HEK293T (cell line): ENCODE measurements around the gene RBBP5.

Source experiments
- CTCF ChIA-PET: fragments of 350-600 bp; formaldehyde crosslinking; extraction: SDS; loops from one replicate; lab custom pipeline; 2021; ENCODE audit warnings: antibody characterized with exemption, inconsistent platforms; lab: Yijun Ruan, JAX
- POLR2A ChIA-PET: fragments of 350-600 bp; formaldehyde crosslinking; extraction: SDS; loops from one replicate; lab custom pipeline; 2020; ENCODE audit warnings: antibody characterized with exemption, inconsistent platforms; lab: Yijun Ruan, JAX
- DNase-seq: peaks from one replicate; pipeline ENCODE4 v3.0.0; 2012; ENCODE audit warnings: mixed read lengths; ENCODE audit errors: extremely low spot score
- ARNT ChIP-seq: fragments of 450-650 bp; IDR thresholded peaks from 2 replicates; pipeline ENCODE4 v1.6.1; 2017; ENCODE audit warnings: mild to moderate bottlenecking
- BHLHE40 ChIP-seq: fragments of 450-650 bp; IDR thresholded peaks from 2 replicates; pipeline ENCODE4 v1.6.1; 2016; ENCODE audit warnings: mild to moderate bottlenecking, moderate library complexity, borderline replicate concordance
- CTBP1 ChIP-seq: fragments of 450-650 bp; IDR thresholded peaks from 2 replicates; pipeline ENCODE4 v1.6.1; 2016; ENCODE audit warnings: borderline replicate concordance
- ELF4 ChIP-seq: fragments of 450-650 bp; IDR thresholded peaks from 2 replicates; pipeline ENCODE4 v1.6.1; 2017; ENCODE audit warnings: antibody characterized with exemption
- FOXA1 ChIP-seq: fragments of 450-650 bp; IDR thresholded peaks from 2 replicates; pipeline ENCODE4 v1.6.1; 2016; ENCODE audit warnings: mild to moderate bottlenecking
- FOXK2 ChIP-seq: fragments of 450-650 bp; IDR thresholded peaks from 2 replicates; pipeline ENCODE4 v1.6.1; 2016; ENCODE audit warnings: mild to moderate bottlenecking
- FOXM1 ChIP-seq: fragments of 450-650 bp; IDR thresholded peaks from 2 replicates; pipeline ENCODE4 v1.6.1; 2017; ENCODE audit warnings: mild to moderate bottlenecking, borderline replicate concordance
- HDGF ChIP-seq: fragments of 450-650 bp; IDR thresholded peaks from 2 replicates; pipeline ENCODE4 v1.6.1; 2017; ENCODE audit warnings: antibody characterized with exemption, borderline replicate concordance
- L3MBTL2 ChIP-seq: fragments of 450-650 bp; conservative IDR thresholded peaks from 2 replicates; pipeline ENCODE4 v1.6.1; 2016; ENCODE audit warnings: mild to moderate bottlenecking
- LEF1 ChIP-seq: fragments of 450-650 bp; IDR thresholded peaks from 2 replicates; pipeline ENCODE4 v1.6.1; 2017; ENCODE audit warnings: mild to moderate bottlenecking, borderline replicate concordance
- NFRKB ChIP-seq: fragments of 450-650 bp; IDR thresholded peaks from 2 replicates; pipeline ENCODE4 v1.6.1; 2016; ENCODE audit warnings: mild to moderate bottlenecking, moderate library complexity
- SP1 ChIP-seq: fragments of 450-650 bp; IDR thresholded peaks from 2 replicates; pipeline ENCODE4 v1.6.1; 2017
- SUZ12 ChIP-seq: fragments of 450-650 bp; IDR thresholded peaks from 2 replicates; pipeline ENCODE4 v1.6.1; 2016; ENCODE audit warnings: mild to moderate bottlenecking
- TARDBP ChIP-seq: fragments of 450-650 bp; IDR thresholded peaks from 2 replicates; pipeline ENCODE4 v1.6.1; 2016
- ZNF384 ChIP-seq: fragments of 450-650 bp; IDR thresholded peaks from 2 replicates; pipeline ENCODE4 v1.6.1; 2016
- TF ChIP-seq, protein P1 (sequence below): fragments of 450-650 bp; IDR thresholded peaks from 2 replicates; pipeline ENCODE4 v1.6.1; 2016

Gene RBBP5

DNA sequence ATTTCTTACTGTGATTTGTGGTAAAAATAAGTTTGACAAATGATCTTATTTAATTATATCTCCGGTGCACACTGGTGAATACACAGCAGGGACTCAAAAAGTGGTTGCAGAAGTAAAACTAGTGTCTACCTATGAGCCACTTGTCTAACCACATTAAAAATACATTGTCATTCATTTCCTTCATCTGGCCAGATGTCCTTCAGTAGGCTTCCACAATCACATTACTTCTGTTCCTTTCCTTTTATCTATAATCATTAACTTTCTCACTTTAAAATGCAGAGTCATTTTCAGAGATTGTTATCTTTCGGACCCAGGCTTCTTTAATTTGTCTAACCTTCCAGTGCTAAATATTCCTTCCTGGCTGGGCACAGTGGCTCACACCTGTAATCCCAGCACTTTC, 3.0 kb downstream of the RBBP5 start:
- DNase-seq = no peak
- CTCF ChIA-PET = no interaction called here
- POLR2A ChIA-PET = no interaction called here
- TF ChIP-seq SP1 (no peak), FOXK2 (no peak), LEF1 (no peak), SUZ12 (no peak), NFRKB (no peak), CTBP1 (no peak), ARNT (no peak), FOXA1 (no peak)
- TF ChIP-seq, protein P1, sequence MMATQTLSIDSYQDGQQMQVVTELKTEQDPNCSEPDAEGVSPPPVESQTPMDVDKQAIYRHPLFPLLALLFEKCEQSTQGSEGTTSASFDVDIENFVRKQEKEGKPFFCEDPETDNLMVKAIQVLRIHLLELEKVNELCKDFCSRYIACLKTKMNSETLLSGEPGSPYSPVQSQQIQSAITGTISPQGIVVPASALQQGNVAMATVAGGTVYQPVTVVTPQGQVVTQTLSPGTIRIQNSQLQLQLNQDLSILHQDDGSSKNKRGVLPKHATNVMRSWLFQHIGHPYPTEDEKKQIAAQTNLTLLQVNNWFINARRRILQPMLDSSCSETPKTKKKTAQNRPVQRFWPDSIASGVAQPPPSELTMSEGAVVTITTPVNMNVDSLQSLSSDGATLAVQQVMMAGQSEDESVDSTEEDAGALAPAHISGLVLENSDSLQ = no peak

DNA sequence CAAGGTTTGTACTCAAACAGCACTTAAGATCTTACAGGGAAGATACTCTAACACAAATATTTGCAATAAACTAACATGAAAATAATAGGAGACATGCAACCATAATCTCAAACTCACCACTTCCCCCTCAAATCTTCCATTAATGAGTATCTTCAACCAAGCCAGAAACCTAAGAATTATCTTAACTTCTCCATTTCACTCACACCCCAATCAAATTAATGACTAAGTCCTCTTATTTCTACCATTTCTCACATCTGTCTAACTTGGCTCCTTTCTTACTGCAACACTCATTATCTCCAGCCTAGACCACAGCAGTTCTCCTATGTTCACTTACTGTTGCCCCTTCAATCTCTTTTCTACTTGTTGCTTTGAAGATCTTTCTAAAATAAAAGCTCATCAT, 10.4 kb downstream of the RBBP5 start:
- no peak for DNase-seq
- POLR2A ChIA-PET = interaction anchor here (1.4 kb wide), 1 partner anchor 10 kb away, joined by 5 read pairs; the partner anchor contains the start of gene RBBP5
- TF ChIP-seq ZNF384 = no peak
- TF ChIP-seq ARNT = no peak
- TF ChIP-seq FOXA1 = no peak
- TF ChIP-seq FOXK2 = no peak
- TF ChIP-seq LEF1 = no peak
- no peak for TF ChIP-seq HDGF
- no peak for TF ChIP-seq BHLHE40
- no peak for TF ChIP-seq CTBP1
- no peak for TF ChIP-seq FOXM1
- no peak for TF ChIP-seq TARDBP
- no peak for TF ChIP-seq SP1
- TF ChIP-seq L3MBTL2 = no peak
- no peak for TF ChIP-seq SUZ12
- TF ChIP-seq NFRKB = no peak
- TF ChIP-seq ELF4 = no peak
- TF ChIP-seq, protein P1 = no peak
- CTCF ChIA-PET = no interaction called here

DNA sequence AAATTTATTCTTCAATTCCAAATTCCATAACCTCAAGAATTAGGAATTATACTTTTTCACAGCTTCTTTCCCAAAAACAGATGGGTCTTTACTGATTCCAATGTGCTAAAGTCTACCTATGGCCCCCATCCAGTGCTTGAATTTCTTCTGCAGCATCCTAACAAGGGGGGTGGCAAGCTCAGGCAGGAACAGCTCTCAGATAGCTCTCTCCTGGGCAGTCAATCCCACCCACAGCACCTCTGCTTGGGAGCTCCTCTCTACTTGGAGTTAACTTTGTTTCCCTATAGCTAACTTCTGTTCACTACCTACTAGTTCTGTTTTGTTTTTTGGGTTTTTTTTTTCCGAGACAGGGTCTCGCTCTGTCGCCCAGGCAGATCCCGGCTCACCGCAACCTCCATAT, 12.1 kb downstream of the RBBP5 start:
- ChIA-PET POLR2A (interaction anchor here (2.5 kb wide), 1 partner anchor 12 kb away, joined by 13 read pairs; the partner anchor contains the start of gene RBBP5), CTCF (no interaction called here)
- no peak for DNase-seq
- TF ChIP-seq SP1 (no peak), HDGF (no peak), BHLHE40 (no peak)

DNA sequence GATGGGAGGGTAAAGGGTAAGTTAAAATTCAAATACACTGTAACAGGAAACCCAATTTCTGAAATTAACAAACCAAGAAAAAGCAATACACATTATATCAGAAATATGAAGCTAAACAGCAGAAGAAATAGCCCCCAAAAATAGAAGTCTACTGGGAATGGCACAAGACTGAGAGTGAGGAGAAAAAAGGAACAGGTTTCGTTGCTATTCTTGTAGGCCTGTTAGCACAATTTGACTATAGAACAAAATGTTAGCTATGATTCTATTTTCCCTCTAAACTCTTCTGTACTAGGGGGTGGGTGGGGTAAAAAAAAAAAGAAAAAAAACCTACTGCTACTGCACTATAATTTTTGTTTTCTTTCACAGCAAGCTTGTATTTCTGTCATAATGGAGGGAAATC, 12.5 kb downstream of the RBBP5 start:
- TF ChIP-seq FOXK2 = no peak
- no peak for TF ChIP-seq NFRKB
- no peak for TF ChIP-seq L3MBTL2
- TF ChIP-seq SP1 = no peak
- TF ChIP-seq ZNF384 = no peak
- no peak for TF ChIP-seq ELF4
- TF ChIP-seq TARDBP = no peak
- no peak for TF ChIP-seq BHLHE40
- TF ChIP-seq FOXM1 = no peak
- no peak for TF ChIP-seq ARNT
- no peak for TF ChIP-seq LEF1
- no peak for TF ChIP-seq CTBP1
- TF ChIP-seq HDGF = no peak
- TF ChIP-seq FOXA1 = no peak
- TF ChIP-seq, protein P1 = no peak
- no peak for TF ChIP-seq SUZ12
- CTCF ChIA-PET = no interaction called here
- POLR2A ChIA-PET = interaction anchor here (2.5 kb wide), 1 partner anchor 13 kb away, joined by 13 read pairs; the partner anchor contains the start of gene RBBP5
- no peak for DNase-seq

GRCh38 chr1:205108464-205108863, 13.3 kb downstream of the RBBP5 start:
- no peak for DNase-seq
- ChIA-PET POLR2A (interaction anchor here (2.5 kb wide), 1 partner anchor 14 kb away, joined by 13 read pairs; the partner anchor contains the start of gene RBBP5), CTCF (no interaction called here)
- TF ChIP-seq FOXK2 (no peak), ELF4 (no peak), CTBP1 (no peak), HDGF (no peak), SUZ12 (no peak), TARDBP (no peak), LEF1 (no peak), L3MBTL2 (no peak), ARNT (no peak), ZNF384 (no peak), SP1 (no peak), FOXM1 (no peak)
- TF ChIP-seq, protein P1 = no peak
